Type B pancreatic cell (in vitro differentiated cells): ENCODE data around the gene FAAP24. TPM values are rescaled to one million over a fixed set of nuclear protein-coding genes. Genes with fewer than 3 reads are reported as not detected.
A peak's percentile ranks its signal among the peaks of the same experiment; 100 is the strongest.
"Not testable (repeated sequence)": the region's sequence is repeated elsewhere in the genome, so short reads cannot be mapped to it uniquely, and the experiment has no call there.

Experiments used
- DNase-seq: peaks from one replicate; pipeline ENCODE4 v3.0.0; 2021; ENCODE audit warnings: mixed read lengths; ENCODE audit not compliant: unreplicated experiment; ENCODE audit errors: extremely low spot score
- H3K27ac Mint-ChIP-seq: 2 replicates; pipeline ENCODE4 v1.8.0; 2021; ENCODE audit warnings: mild to moderate bottlenecking, mixed read lengths
- H3K27me3 Mint-ChIP-seq: 2 replicates; pipeline ENCODE4 v1.8.0; 2021; ENCODE audit warnings: mixed read lengths
- H3K36me3 Mint-ChIP-seq: 2 replicates; pipeline ENCODE4 v1.8.0; 2021; ENCODE audit warnings: mixed read lengths
- H3K4me1 Mint-ChIP-seq: one replicate; pipeline ENCODE4 v1.8.0; 2021; ENCODE audit warnings: mixed read lengths; ENCODE audit not compliant: unreplicated experiment
- H3K4me3 Mint-ChIP-seq: 2 replicates; pipeline ENCODE4 v1.8.0; 2021; ENCODE audit warnings: mild to moderate bottlenecking, mixed read lengths
- H3K9me3 Mint-ChIP-seq: 2 replicates; pipeline ENCODE4 v1.8.0; 2021; ENCODE audit warnings: mixed read lengths
- total RNA-seq: library from RNA; stranded (reverse); gene quantifications from 2 replicates; pipeline ENCODE4 v1.2.1, GENCODE V29; 2021; ENCODE audit warnings: low replicate concordance
- TF ChIP-seq, protein P1 (sequence below): fragments of 200-600 bp; sonication (generic); conservative IDR thresholded peaks from 2 replicates; pipeline ENCODE4 v1.5.0; 2021; ENCODE audit warnings: antibody characterized with exemption, mild to moderate bottlenecking

FAAP24 gene
- total RNA-seq, 1 donor from 2014 or later, result 4.3 TPM

DNA sequence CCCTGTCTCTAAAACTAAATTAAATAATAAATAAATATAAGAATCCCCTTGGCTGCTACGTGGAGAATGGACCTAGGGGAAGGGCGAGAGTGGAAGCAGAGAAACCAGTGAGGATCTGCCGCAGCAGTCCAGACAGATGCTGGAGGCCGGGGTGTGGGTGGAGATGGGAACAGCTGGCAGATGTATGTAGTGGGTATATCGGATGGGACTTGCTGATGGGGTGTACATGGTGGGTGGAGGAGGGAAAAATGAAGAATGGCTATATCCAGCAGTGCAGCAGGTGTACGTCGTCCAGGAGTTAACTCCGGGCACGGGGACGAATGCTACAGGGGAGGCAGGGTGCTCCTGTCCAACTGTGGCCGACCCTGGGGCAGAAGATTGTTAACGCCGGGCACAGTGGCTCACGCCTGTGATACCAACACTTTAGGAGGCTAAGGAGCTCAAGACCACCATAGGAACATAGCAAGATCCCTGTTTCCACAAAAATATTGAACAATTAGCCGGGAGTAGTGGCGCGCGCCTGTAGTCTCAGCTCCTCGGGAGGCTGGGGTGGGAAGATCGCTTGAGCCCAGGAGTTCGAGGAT lies 938 bp upstream of the FAAP24 start:
- H3K27me3 Mint-ChIP-seq, result no peaks in the 10 kb centered on the region
- peak overlapping the region; percentile 100 for H3K4me3 Mint-ChIP-seq
- peak overlapping the region; percentile 94 for H3K27ac Mint-ChIP-seq
- TF ChIP-seq, protein P1, sequence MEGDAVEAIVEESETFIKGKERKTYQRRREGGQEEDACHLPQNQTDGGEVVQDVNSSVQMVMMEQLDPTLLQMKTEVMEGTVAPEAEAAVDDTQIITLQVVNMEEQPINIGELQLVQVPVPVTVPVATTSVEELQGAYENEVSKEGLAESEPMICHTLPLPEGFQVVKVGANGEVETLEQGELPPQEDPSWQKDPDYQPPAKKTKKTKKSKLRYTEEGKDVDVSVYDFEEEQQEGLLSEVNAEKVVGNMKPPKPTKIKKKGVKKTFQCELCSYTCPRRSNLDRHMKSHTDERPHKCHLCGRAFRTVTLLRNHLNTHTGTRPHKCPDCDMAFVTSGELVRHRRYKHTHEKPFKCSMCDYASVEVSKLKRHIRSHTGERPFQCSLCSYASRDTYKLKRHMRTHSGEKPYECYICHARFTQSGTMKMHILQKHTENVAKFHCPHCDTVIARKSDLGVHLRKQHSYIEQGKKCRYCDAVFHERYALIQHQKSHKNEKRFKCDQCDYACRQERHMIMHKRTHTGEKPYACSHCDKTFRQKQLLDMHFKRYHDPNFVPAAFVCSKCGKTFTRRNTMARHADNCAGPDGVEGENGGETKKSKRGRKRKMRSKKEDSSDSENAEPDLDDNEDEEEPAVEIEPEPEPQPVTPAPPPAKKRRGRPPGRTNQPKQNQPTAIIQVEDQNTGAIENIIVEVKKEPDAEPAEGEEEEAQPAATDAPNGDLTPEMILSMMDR, result no peak
- H3K9me3 Mint-ChIP-seq, result no peaks in the 10 kb centered on the region
- H3K36me3 Mint-ChIP-seq, result peaks cover 6% of the 10 kb centered on the region
- peaks cover 16% of the 10 kb centered on the region for H3K4me1 Mint-ChIP-seq
- no peak for DNase-seq

DNA sequence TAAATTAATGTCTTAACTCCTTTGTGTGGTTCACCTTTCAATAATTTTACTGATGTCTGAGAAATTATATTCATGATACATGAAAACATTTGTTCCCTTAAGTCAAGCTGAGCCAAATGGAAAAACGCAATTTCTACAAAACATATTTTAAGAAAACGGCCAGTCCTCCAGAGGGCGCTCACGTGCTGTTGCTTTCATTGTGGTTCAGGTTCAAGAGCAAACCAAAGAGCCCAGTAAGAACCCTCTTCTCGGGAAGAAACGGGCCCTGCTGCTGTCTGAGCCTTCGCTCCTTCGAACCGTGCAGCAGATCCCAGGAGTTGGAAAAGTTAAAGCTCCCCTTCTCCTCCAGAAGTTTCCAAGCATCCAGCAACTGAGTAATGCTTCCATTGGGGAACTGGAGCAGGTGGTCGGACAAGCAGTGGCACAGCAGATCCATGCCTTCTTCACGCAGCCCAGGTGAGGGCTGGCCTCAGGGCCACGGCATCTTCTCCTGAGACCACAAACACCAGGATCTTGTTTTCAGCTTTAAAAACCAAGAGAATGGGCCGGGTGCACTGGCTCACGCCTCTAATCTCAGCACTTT lies 4.3 kb downstream of the FAAP24 start:
- peak; percentile 74 for DNase-seq
- H3K36me3 Mint-ChIP-seq, result peaks cover 7% of the 10 kb centered on the region
- H3K27ac Mint-ChIP-seq, result peak overlapping the region; percentile 67
- H3K27me3 Mint-ChIP-seq, result no peaks in the 10 kb centered on the region
- H3K4me3 Mint-ChIP-seq, result no peak overlapping the region
- no peaks in the 10 kb centered on the region for H3K9me3 Mint-ChIP-seq
- TF ChIP-seq, protein P1, result peak; percentile 91
- H3K4me1 Mint-ChIP-seq, result peaks cover 8% of the 10 kb centered on the region

DNA sequence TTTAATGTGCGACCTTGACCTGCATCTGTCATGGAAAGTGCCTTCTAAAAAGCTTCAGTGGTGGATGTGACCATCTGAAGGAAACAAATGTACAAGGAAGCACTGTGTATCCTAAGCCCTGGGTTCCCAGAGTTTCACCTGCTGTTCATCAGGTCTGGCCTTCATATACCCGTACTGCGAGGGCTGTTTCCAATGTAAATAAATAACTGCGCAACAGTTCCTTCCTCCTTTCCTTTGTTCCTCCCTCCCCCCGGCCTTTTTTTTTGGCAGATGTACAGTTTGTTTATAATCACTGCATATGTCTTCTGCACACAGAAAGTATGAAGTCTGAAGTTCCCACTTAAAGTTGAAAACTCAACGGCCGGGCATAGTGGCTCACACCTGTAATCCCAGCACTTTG lies 5.2 kb downstream of the FAAP24 start:
- Mint-ChIP-seq H3K4me3 (no peak overlapping the region), H3K4me1 (peaks cover under 1% of the 10 kb centered on the region), H3K9me3 (no peaks in the 10 kb centered on the region), H3K36me3 (peaks cover 3% of the 10 kb centered on the region), H3K27me3 (no peaks in the 10 kb centered on the region), H3K27ac (no peak overlapping the region)
- no peak for DNase-seq
- TF ChIP-seq, protein P1, result no peak

DNA sequence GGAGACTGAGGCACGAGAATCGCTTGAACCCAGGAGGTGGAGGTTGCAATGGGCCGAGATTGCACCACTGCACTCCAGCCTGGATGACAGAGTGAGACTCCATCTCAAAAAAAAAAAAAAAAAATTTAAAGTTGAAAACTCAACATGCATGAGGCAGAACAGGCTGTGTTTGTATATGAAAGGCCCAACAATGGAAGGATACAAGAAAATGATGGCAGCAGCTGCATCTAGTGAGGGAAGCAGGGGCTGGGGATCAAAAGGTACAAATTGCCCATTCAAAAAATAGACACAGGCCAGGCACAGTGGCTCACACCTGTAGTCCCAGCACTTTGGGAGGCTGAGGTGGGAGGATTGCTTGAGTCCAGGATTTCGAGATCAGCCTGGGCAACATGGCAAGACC lies 5.8 kb downstream of the FAAP24 start:
- H3K27me3 Mint-ChIP-seq, H3K36me3 Mint-ChIP-seq, H3K9me3 Mint-ChIP-seq, H3K4me1 Mint-ChIP-seq, H3K4me3 Mint-ChIP-seq, H3K27ac Mint-ChIP-seq, DNase-seq: not testable (repeated sequence)

DNA sequence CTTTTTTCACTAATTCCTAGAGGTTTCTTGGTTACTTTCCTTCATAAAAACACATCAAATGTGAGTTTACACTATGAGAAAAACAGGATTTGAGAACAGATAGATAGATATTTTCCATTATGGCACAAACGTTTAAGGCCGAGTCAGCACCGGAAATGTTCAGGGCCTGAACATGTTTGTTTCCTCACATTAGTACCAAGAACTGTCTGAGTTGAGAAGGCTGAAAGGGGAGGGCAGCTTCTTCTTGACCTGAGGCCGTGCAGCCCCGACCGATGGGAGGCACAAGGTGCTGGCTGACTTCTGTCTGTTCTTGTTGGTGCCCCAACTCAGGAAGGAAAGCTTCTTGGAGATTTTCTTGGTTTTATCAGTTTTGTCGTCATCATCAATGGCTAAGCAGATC lies 7.8 kb downstream of the FAAP24 start:
- DNase-seq, H3K27ac Mint-ChIP-seq, H3K9me3 Mint-ChIP-seq, H3K36me3 Mint-ChIP-seq, H3K4me3 Mint-ChIP-seq, H3K27me3 Mint-ChIP-seq, H3K4me1 Mint-ChIP-seq: not testable (repeated sequence)

DNA sequence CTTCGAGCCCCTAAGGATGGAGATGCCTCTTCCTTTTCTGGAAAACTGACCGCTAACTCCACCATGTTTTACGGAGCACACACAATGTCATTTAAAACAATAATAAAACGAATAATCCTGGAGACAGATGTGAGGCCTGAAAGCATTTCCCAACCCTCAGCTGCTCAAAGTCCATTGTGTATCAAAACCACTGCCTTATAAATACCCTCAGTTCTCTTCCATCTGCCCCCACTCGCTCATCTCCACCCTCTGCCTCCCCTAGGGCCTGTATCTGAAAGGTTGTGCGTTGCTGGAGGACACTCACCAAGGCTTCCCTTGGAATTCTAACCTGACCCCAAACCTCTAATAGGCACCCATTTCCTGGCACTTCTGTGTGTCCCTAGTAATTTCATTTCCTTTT lies 10.4 kb downstream of the FAAP24 start:
- H3K9me3 Mint-ChIP-seq, H3K36me3 Mint-ChIP-seq: not testable (repeated sequence)

DNA sequence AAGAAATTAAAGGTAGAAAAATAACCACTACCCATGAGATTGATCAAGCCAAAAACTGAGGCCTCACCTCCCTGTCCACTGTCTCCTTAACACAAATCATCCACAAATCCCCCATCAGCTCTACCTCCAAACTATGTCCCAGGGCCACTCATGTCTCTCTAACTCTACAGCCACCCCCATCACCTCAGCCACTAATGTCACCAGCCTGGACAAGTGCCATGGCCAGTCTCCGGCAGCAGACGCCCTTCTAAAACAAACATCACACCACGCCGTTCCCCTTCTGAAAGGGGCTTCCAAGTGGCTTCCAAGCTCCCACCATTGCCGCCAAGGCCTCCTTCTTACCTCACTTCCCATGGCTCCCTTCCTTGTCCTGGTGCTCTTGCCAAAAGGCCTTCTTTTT lies 16.2 kb downstream of the FAAP24 start:
- DNase-seq, H3K9me3 Mint-ChIP-seq, H3K27me3 Mint-ChIP-seq, H3K27ac Mint-ChIP-seq, H3K4me3 Mint-ChIP-seq, H3K4me1 Mint-ChIP-seq: not testable (repeated sequence)
- H3K36me3 Mint-ChIP-seq, result peaks cover 11% of the 10 kb centered on the region

More for the DNA sequence above, 10.4 kb downstream of the FAAP24 start:
- H3K4me1 Mint-ChIP-seq, H3K4me3 Mint-ChIP-seq, H3K27ac Mint-ChIP-seq, DNase-seq, H3K27me3 Mint-ChIP-seq: not testable (repeated sequence)
